Body of pancreas (tissue), 4 donors: Measurements from ENCODE around the gene KRTAP15-1.

Experiments
- POLR2A ChIP-seq, 3 donors: fragments of 450-650 bp; IDR thresholded peaks; one replicate each; pipeline ENCODE4 v1.6.1; 2016; ENCODE audit warnings: antibody characterized with exemption in 3 of 3, mild to moderate bottlenecking in 2 of 3
- TF ChIP-seq, protein P1 (sequence below), 7 experiments: fragments of 450-650 bp in 4 of 7; fragments of 200-600 bp in 3 of 7; sonication (generic) in 3 of 7; IDR thresholded peaks; one replicate each; pipeline ENCODE4 v1.5.1; 2016 to 2019; ENCODE audit warnings: antibody characterized with exemption in 7 of 7

DNA sequence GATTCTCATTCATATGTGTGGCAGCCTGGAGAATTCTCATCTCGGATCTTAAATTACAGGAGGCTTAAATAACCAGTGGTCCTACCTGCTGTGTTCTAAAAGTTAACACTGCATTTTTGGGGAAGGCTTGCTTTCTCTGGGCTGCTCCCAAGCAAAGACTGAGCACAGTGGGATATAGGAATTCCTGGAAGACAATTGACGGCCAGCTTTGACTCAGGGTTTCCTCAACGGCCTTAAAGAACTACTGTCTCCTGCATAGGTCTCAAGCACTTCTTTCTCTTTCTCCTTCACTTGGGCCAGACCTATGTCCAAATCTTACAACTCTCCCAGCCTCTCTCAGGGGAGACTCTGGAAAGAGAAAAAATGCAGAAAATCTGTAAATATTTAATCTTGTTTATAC is 13.3 kb upstream of the KRTAP15-1 start:
- TF ChIP-seq, protein P1, sequence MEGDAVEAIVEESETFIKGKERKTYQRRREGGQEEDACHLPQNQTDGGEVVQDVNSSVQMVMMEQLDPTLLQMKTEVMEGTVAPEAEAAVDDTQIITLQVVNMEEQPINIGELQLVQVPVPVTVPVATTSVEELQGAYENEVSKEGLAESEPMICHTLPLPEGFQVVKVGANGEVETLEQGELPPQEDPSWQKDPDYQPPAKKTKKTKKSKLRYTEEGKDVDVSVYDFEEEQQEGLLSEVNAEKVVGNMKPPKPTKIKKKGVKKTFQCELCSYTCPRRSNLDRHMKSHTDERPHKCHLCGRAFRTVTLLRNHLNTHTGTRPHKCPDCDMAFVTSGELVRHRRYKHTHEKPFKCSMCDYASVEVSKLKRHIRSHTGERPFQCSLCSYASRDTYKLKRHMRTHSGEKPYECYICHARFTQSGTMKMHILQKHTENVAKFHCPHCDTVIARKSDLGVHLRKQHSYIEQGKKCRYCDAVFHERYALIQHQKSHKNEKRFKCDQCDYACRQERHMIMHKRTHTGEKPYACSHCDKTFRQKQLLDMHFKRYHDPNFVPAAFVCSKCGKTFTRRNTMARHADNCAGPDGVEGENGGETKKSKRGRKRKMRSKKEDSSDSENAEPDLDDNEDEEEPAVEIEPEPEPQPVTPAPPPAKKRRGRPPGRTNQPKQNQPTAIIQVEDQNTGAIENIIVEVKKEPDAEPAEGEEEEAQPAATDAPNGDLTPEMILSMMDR (IDR thresholded peaks at IDR 0.05) = no peak
- no peak for TF ChIP-seq POLR2A (IDR thresholded peaks at IDR 0.05)
